LNCaP clone FGC (cell line): Measurements from ENCODE around the gene RGR.
A peak's percentile ranks its signal among the peaks of the same experiment; 100 is the strongest.

Experiments
- DNase-seq: peaks from one replicate; pipeline ENCODE4 v3.0.0-alpha.2; 2011; ENCODE audit warnings: low read depth
- H3K4me3 ChIP-seq: 2 replicates; pipeline ENCODE4 v1.5.1; 2011; ENCODE audit warnings: mild to moderate bottlenecking, low read depth, low read length, control low read depth
- CTCF ChIP-seq: IDR thresholded peaks from 2 replicates; pipeline ENCODE4 v1.5.1; 2012; ENCODE audit warnings: mild to moderate bottlenecking; ENCODE audit not compliant: control insufficient read depth, insufficient read depth; ENCODE audit errors: extremely low read depth

The RGR gene

GRCh38 chr10:84256510-84257342, 11.9 kb downstream of the RGR start:
- no peak overlapping the region for H3K4me3 ChIP-seq
- TF ChIP-seq CTCF: peak; percentile 35
- DNase-seq: no peak

- H3K4me3 ChIP-seq: no peak overlapping the region
- TF ChIP-seq CTCF: no peak
These were observed 12.6 kb downstream of the RGR start for GRCh38 chr10:84257343-84258020.

GRCh38 chr10:84258034-84258695, 13.3 kb downstream of the RGR start:
- no peak for TF ChIP-seq CTCF
- no peak overlapping the region for H3K4me3 ChIP-seq
- no peak for DNase-seq

More at GRCh38 chr10:84257343-84258020, 12.6 kb downstream of the RGR start:
- DNase-seq: no peak

GRCh38 chr10:84261236-84261915, 16.5 kb downstream of the RGR start:
- TF ChIP-seq CTCF: no peak
- no peak overlapping the region for H3K4me3 ChIP-seq
- DNase-seq: no peak

GRCh38 chr10:84262190-84262956, 17.5 kb downstream of the RGR start:
- DNase-seq: no peak
- H3K4me3 ChIP-seq: no peak overlapping the region
- no peak for TF ChIP-seq CTCF

GRCh38 chr10:84263716-84264115, 18.9 kb downstream of the RGR start:
- no peak overlapping the region for H3K4me3 ChIP-seq
- no peak for TF ChIP-seq CTCF
- no peak for DNase-seq
